RWPE1 (cell line): ENCODE data around the gene LRCH3.

ENCODE experiments used
- CTCF ChIA-PET: fragments of 350-600 bp; sonication (Branson Sonifier 250); formaldehyde crosslinking; extraction: SDS; loops from one replicate; lab custom pipeline; 2021; lab: Yijun Ruan, JAX
- POLR2A ChIA-PET: fragments of 400-600 bp; formaldehyde crosslinking; extraction: SDS; loops from one replicate; lab custom pipeline; 2020; ENCODE audit warnings: antibody characterized with exemption; ENCODE audit not compliant: low non-redundant PET; lab: Yijun Ruan, JAX
- DNase-seq: peaks from one replicate; pipeline ENCODE4 v3.0.0; 2012; ENCODE audit warnings: low spot score
- H3K27ac ChIP-seq: fragments of 450-650 bp; 2 replicates; pipeline ENCODE4 v1.5.1; 2017
- TF ChIP-seq, protein P1 (sequence below): fragments of 450-650 bp; conservative IDR thresholded peaks from 2 replicates; pipeline ENCODE4 v1.5.1; 2017; ENCODE audit warnings: low read depth, mild to moderate bottlenecking

LRCH3 gene

DNA sequence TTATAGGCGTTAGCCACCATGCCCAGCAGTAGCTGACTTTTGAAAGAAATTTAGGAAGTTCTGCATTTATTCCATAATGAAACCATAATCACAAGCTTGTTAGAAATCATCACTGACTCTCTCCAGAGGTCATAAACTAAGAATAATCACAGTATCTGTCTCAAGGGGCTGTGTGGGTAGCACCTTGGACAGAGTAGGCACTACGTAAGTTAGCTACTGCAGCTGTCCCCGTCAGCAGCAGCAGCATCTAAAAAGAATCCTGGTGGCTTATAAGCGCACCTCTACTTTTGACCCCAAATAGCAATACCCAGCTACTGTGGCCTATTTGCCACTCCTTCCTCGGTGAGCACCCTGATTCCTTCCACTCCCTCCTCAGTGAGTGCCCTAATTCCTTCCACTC, 101.1 kb downstream of the LRCH3 start:
- POLR2A ChIA-PET, result no interaction called here
- CTCF ChIA-PET, result no interaction called here

DNA sequence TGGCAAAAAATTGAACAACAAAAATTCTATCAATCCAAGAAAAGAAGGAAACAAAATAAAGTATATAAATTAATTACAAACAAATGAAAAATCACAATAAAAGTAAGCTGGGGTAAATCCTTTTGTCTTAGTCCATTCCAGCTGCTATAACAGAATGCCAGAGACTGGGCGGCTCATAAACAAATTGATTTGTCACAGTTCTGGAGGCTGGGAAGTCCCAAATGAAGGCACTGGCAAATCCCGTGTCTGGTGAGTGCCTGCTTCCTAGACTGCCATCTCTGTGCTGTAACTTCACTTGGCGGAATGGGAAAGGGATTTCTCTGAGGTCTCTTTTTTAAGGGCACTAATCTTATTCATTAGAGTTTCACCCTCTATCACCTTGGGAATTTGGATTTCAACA, 105.4 kb downstream of the LRCH3 start:
- no peak for DNase-seq
- no peak overlapping the region for H3K27ac ChIP-seq
- CTCF ChIA-PET, result interaction anchor here (0.6 to 0.7 kb wide), 2 partner anchors 21 to 32 kb away, joined by 3 to 7 read pairs; no protein-coding TSS in a partner anchor
- POLR2A ChIA-PET, result no interaction called here
- TF ChIP-seq, protein P1, sequence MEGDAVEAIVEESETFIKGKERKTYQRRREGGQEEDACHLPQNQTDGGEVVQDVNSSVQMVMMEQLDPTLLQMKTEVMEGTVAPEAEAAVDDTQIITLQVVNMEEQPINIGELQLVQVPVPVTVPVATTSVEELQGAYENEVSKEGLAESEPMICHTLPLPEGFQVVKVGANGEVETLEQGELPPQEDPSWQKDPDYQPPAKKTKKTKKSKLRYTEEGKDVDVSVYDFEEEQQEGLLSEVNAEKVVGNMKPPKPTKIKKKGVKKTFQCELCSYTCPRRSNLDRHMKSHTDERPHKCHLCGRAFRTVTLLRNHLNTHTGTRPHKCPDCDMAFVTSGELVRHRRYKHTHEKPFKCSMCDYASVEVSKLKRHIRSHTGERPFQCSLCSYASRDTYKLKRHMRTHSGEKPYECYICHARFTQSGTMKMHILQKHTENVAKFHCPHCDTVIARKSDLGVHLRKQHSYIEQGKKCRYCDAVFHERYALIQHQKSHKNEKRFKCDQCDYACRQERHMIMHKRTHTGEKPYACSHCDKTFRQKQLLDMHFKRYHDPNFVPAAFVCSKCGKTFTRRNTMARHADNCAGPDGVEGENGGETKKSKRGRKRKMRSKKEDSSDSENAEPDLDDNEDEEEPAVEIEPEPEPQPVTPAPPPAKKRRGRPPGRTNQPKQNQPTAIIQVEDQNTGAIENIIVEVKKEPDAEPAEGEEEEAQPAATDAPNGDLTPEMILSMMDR, result no peak

More for the DNA sequence above, 101.1 kb downstream of the LRCH3 start:
- DNase-seq, result no peak
- no peak overlapping the region for H3K27ac ChIP-seq
- TF ChIP-seq, protein P1, result no peak

DNA sequence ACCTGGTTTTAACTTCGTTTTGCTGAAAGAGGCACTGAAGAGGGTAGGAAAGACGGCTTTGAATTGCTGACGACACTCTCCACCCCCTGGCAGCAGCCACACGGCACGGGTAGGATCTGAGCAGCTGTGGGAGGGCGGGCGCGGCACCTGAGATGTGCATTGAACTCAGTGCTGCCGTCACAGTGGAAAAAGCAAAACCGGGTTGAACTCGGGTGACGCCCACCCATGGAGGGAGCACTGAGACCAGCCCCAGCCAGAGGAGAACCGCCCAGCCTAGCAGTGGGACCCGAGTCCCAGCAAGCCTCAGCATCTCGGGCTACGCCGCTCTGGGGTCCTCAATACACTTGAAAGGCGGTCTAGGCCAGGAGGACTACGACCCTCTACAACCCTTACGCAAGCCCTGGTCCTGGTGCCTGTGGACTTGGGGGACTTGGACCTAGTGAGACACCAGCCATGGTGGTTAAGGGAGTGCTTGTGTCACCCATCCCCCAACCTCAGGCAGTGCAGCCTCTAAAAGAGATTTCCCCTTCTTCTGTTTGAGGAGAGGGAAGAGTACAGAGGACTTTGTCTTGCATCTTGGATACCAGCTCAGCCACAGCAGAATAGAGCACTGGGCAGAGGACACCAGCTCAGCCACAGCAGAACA, 108.9 kb downstream of the LRCH3 start:
- TF ChIP-seq, protein P1, result no peak
- DNase-seq, result no peak
- ChIA-PET CTCF (interaction anchor here (0.5 to 0.6 kb wide), 3 partner anchors 10 to 94 kb away, joined by 3 to 6 read pairs (median 4); no protein-coding TSS in a partner anchor), POLR2A (no interaction called here)
- H3K27ac ChIP-seq, result no peak overlapping the region

DNA sequence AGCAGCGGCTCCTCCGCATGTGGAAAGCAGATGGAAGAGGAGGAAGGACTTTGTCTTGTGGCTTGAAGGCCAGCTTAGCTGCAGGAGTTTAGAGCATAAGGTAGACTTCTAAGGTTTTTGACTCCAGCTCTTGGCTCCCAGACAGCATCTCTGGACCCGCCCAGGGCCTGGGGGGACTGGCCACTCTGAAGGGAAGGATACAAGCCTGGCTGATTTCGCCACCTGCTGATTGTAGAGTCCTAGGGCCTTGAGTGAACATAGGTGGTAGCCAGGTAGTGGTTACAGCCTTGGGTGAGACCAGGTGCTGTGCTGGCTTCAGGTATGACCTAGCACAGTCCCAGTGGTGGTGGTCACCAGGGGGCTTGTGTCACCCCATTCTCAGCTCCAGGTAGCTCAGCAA, 110.6 kb downstream of the LRCH3 start:
- no peak overlapping the region for H3K27ac ChIP-seq
- no peak for DNase-seq
- POLR2A ChIA-PET, result no interaction called here
- CTCF ChIA-PET, result no interaction called here
- TF ChIP-seq, protein P1, result no peak

DNA sequence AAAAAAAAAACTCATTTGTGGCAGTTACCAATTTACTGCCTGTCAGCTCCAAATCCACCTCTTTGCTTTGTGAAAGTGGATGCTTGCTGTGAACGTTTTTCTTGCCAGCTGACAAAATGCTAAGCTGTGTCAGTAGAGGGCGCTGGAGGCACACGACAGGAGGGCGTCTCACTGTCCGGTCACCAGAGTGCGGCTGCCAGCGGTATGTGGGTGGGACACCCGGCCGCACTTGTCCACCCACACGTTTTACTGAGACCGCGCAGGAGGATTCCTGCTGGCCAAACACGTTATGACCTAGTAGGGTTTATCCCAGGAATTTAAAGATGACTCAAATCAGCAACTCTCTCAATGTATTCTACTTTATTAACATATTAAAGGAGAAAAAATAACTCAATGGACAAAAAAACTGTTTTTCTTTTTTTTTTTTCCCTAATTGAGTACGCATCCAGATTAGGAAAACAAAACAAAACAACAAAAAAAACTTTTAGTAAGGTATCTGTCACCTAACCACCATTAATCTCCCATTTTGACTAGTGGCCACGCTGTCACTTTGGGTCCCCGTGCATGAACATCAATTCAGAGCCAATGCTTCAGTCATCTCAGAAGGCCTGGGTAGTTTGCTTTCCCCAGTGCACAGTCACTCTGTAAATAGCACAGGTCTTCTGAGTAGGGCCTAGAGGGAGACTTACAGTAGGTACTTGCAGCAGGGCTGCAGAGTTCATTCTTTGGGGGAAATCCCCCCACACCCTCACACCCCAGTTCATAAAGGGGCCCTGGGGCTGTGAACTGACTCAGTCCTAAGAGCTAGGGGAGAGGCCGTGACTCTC, 115.2 kb downstream of the LRCH3 start:
- CTCF ChIA-PET, result interaction anchor here (0.6 to 2.1 kb wide), 14 partner anchors 9 to 1062 kb away, joined by 3 to 13 read pairs (median 4); no protein-coding TSS in a partner anchor
- POLR2A ChIA-PET, result interaction anchor here (0.6 to 0.8 kb wide), 2 partner anchors 9 to 24 kb away, joined by 3 to 4 read pairs; no protein-coding TSS in a partner anchor
- peak overlapping the region; percentile 7; the same call in 1 of the 2 replicates for H3K27ac ChIP-seq
- peak; percentile 86 for DNase-seq
- TF ChIP-seq, protein P1, result peak; percentile 96

DNA sequence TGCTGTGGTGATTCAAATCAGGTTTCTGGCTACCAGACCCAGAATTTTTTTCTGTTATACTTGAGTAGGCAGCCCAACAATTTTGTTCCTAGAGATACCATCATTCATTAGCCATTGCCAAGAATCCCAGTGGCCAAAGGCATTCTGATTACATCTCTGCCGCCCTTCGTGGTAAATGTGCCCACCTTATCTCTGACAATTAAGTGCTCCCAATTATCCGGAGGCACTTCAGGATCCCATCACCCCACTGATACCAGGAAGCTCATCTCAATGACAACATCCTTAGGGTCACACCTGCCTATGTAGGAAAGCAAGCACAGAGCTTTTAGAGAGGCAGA, 115.8 kb downstream of the LRCH3 start:
- POLR2A ChIA-PET, result no interaction called here

More for the DNA sequence above, 115.8 kb downstream of the LRCH3 start:
- no peak for DNase-seq
- H3K27ac ChIP-seq, result peak overlapping the region; percentile 7; the same call in 1 of the 2 replicates
- CTCF ChIA-PET, result interaction anchor here (2.0 to 2.1 kb wide), 2 partner anchors 16 to 37 kb away, joined by 6 to 13 read pairs; no protein-coding TSS in a partner anchor
- TF ChIP-seq, protein P1, result no peak
